ENCODE measurements around the gene CAMK1D. TPM values are rescaled to one million over a fixed set of nuclear protein-coding genes. Genes with fewer than 3 reads are reported as not detected.

CAMK1D gene
- total RNA-seq, 1 donor from 2014 or later: 58.8 TPM

DNA sequence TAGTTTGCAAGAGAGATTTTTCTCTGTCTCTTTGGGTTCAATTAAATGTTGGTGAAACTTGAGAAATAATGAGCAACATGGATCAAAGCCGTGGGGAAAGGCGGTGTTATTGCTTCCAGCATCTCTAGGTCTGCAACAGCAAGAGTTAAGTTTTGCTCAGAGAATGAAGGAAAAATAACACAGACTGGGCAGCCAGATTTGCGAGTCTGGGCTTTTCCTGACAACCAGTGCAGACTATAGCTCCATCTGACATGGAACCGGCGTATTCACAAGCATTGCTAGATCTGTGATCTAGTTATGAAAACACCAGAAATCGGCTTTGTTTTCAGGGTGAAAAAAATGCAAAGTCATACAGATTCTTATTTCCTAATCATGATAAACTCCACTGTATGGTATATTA is 110.4 kb downstream of the CAMK1D start:
- H3K9me3 Mint-ChIP-seq: no peaks in the 10 kb centered on the region
- H3K27ac Mint-ChIP-seq: no peak overlapping the region
- H3K36me3 Mint-ChIP-seq (ENCODE audit: low read depth): peaks cover 31% of the 10 kb centered on the region
- H3K4me3 Mint-ChIP-seq: no peak overlapping the region
- ChIA-PET POLR2A (interaction anchor here (0.6 to 1.2 kb wide), 3 partner anchors 117 to 195 kb away, joined by 3 read pairs; no protein-coding TSS in a partner anchor), CTCF (no interaction called here)
- DNase-seq (no peak), ATAC-seq (ENCODE audit: low read depth) (no peak)
- TF ChIP-seq, protein P1, sequence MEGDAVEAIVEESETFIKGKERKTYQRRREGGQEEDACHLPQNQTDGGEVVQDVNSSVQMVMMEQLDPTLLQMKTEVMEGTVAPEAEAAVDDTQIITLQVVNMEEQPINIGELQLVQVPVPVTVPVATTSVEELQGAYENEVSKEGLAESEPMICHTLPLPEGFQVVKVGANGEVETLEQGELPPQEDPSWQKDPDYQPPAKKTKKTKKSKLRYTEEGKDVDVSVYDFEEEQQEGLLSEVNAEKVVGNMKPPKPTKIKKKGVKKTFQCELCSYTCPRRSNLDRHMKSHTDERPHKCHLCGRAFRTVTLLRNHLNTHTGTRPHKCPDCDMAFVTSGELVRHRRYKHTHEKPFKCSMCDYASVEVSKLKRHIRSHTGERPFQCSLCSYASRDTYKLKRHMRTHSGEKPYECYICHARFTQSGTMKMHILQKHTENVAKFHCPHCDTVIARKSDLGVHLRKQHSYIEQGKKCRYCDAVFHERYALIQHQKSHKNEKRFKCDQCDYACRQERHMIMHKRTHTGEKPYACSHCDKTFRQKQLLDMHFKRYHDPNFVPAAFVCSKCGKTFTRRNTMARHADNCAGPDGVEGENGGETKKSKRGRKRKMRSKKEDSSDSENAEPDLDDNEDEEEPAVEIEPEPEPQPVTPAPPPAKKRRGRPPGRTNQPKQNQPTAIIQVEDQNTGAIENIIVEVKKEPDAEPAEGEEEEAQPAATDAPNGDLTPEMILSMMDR (IDR thresholded peaks at IDR 0.05): no peak
- peaks cover 52% of the 10 kb centered on the region for H3K4me1 Mint-ChIP-seq
- H3K27me3 Mint-ChIP-seq: no peaks in the 10 kb centered on the region
- intact Hi-C loops (cut with micrococcal nuclease): no loop called here

DNA sequence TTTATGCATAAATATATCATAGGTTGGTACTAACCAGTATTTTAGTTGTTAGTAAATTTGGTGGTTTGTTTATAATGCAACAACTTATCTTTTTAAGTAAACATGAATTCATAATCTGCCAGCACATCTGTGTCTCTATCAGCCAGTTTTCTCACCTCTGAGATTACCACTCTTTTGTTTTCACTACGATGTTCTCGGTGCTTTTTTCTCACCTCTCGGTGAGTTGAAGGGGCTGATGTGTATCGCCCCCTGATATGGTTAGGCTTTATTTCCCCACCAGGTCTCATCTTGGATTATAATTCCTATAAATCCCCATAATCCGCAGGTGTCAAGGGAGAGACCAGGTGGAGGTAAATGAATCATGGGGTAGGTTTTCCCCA is 114.1 kb downstream of the CAMK1D start:
- H3K27me3 Mint-ChIP-seq: no peaks in the 10 kb centered on the region
- no peaks in the 10 kb centered on the region for H3K9me3 Mint-ChIP-seq
- no peak overlapping the region for H3K4me3 Mint-ChIP-seq
- ChIA-PET CTCF (no interaction called here), POLR2A (interaction anchor here (0.7 kb wide), 1 partner anchor 13 kb away, joined by 8 read pairs; no protein-coding TSS in a partner anchor)
- no peak overlapping the region for H3K27ac Mint-ChIP-seq
- intact Hi-C loops (cut with micrococcal nuclease): loop anchor here (2.0 kb wide), 1 partner anchor 15 kb away; no protein-coding TSS in a partner anchor
- DNase-seq: no peak
- TF ChIP-seq, protein P1 (IDR thresholded peaks at IDR 0.05): no peak
- H3K4me1 Mint-ChIP-seq: peaks cover 60% of the 10 kb centered on the region
- peaks cover 22% of the 10 kb centered on the region for H3K36me3 Mint-ChIP-seq (ENCODE audit: low read depth)
- ATAC-seq (ENCODE audit: low read depth): no peak

DNA sequence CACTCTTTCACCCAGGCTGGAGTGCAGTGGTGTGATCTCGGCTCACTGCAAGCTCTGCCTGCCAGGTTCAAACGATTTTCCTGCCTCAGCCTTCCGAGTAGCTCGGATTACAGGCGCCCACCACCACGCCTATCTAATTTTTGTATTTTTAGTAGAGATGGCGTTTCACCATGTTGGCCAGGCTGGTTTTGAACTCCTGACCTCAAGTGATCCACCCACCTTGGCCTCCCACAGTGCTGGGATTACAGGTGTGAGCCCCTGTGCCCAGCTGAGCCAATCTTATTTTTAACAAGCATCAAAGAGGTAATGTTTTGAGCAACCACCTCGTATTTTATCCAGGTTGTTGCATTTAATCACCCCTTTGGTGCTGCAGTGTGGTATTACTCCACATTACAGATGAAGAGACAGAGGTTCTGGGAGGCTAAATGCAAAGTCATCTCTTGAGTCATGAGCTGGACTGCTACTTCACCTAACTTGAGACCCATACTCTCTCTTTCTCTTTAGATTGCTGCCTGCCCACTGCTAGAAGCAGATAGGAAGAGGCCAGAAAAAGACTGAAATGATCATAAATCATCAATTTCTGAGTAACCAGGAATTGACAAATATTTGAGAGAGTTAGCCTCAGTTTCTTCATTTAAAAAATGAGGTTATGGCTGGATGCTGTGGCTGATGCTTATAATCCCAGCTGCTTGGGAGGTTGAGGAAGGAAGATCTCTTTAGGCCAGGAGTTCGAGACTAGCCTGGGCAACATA is 116.2 kb downstream of the CAMK1D start:
- no peak for ATAC-seq (ENCODE audit: low read depth)
- H3K4me1 Mint-ChIP-seq: peaks cover 68% of the 10 kb centered on the region
- no peaks in the 10 kb centered on the region for H3K9me3 Mint-ChIP-seq
- H3K36me3 Mint-ChIP-seq (ENCODE audit: low read depth): peaks cover 12% of the 10 kb centered on the region
- TF ChIP-seq, protein P1 (IDR thresholded peaks at IDR 0.05): no peak
- no peak overlapping the region for H3K4me3 Mint-ChIP-seq
- POLR2A ChIA-PET: interaction anchor here (0.5 kb wide), 1 partner anchor 132 kb away, joined by 9 read pairs; no protein-coding TSS in a partner anchor
- DNase-seq: no peak
- H3K27ac Mint-ChIP-seq: no peak overlapping the region
- intact Hi-C loops (cut with micrococcal nuclease): no loop called here
- no peaks in the 10 kb centered on the region for H3K27me3 Mint-ChIP-seq
- CTCF ChIA-PET: interaction anchor here (1.6 kb wide), 1 partner anchor 201 kb away, joined by 4 read pairs; no protein-coding TSS in a partner anchor

DNA sequence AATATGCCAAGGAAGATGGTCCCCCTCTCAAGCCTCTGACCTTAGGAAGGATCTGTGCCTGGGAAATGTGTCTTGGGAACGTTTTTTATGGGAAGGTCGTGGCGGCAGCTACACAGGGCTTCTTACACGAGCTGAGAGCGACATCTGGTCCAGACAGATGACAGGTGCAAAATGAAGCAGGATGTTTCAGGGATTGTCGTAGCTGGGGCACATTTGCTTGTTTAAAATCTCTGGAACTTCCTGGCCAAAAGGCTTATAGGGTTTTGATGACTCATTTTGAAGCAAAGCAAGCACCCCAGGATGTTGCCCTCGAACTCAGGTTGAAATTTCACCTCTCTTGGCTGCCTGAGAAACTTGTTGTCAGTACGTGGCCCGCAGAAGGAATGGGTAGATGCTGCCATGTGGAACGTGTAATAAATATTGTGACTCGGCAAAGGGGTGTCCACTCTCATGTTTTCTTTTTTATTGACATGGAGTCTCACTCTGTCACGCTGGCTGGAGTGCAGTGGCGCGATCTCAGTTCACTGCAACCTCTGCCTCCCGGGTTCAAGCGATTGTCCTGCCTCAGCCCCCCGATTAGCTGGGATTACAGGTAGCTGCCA is 117.5 kb downstream of the CAMK1D start:
- Mint-ChIP-seq H3K9me3 (no peaks in the 10 kb centered on the region), H3K36me3 (ENCODE audit: low read depth) (peaks cover 4% of the 10 kb centered on the region), H3K4me3 (no peak overlapping the region), H3K27me3 (no peaks in the 10 kb centered on the region), H3K4me1 (peaks cover 68% of the 10 kb centered on the region), H3K27ac (peak overlapping the region; percentile 14)
- ATAC-seq (ENCODE audit: low read depth) (no peak), DNase-seq (no peak)
- TF ChIP-seq, protein P1 (IDR thresholded peaks at IDR 0.05): no peak
- intact Hi-C loops (cut with micrococcal nuclease): no loop called here
- POLR2A ChIA-PET: interaction anchor here (1.0 kb wide), 1 partner anchor 271 kb away, joined by 6 read pairs; the partner anchor contains the start of genes CDC123 and NUDT5
- CTCF ChIA-PET: interaction anchor here (1.6 kb wide), 1 partner anchor 203 kb away, joined by 4 read pairs; no protein-coding TSS in a partner anchor

DNA sequence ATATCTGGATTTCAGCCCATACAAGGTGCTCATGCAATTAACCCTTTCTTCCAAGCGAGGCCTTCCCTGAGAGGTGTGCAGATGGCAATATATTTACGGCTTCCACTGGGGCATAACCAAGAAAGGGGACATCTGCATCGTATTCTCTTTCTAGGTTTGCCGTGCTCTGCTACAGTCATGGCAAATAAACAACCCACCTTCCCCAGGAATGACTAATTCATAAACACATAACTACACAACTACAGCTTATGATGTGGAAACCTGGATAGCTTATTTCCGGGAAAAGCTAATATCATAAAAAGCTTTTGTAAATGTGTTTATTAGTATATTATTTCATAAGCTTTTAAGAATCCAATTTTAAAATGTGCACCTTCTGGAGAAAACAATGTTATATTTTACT is 120.0 kb downstream of the CAMK1D start:
- H3K9me3 Mint-ChIP-seq: no peaks in the 10 kb centered on the region
- DNase-seq (no peak), ATAC-seq (ENCODE audit: low read depth) (no peak)
- H3K36me3 Mint-ChIP-seq (ENCODE audit: low read depth): peaks cover 7% of the 10 kb centered on the region
- POLR2A ChIA-PET: no interaction called here
- H3K4me3 Mint-ChIP-seq: no peak overlapping the region
- peaks cover 60% of the 10 kb centered on the region for H3K4me1 Mint-ChIP-seq
- intact Hi-C loops (cut with micrococcal nuclease): no loop called here
- CTCF ChIA-PET: no interaction called here
- TF ChIP-seq, protein P1 (IDR thresholded peaks at IDR 0.05): no peak
- no peak overlapping the region for H3K27ac Mint-ChIP-seq
- H3K27me3 Mint-ChIP-seq: no peaks in the 10 kb centered on the region

Measured in activated B cell treated with CpG ODN at 0.5 μM for 24 hours (primary cell).